Mesothelial cell of epicardium (in vitro differentiated cells): Measurements from ENCODE around the gene RIC3. TPM values are rescaled to one million over a fixed set of nuclear protein-coding genes. Genes with fewer than 3 reads are reported as not detected.

Source experiments
- DNase-seq, 2 experiments: peaks; one replicate each; pipeline ENCODE4 v3.0.0; 2021; ENCODE audit warnings: low spot score in 2 of 2; ENCODE audit not compliant: unreplicated experiment in 2 of 2
- H3K27ac Mint-ChIP-seq: 2 replicates; pipeline ENCODE4 v1.8.0; 2021; ENCODE audit warnings: mixed read lengths
- H3K27me3 Mint-ChIP-seq: 2 replicates; pipeline ENCODE4 v1.8.0; 2021; ENCODE audit warnings: low read depth, mixed read lengths
- H3K36me3 Mint-ChIP-seq: 2 replicates; pipeline ENCODE4 v1.8.0; 2021; ENCODE audit warnings: mixed read lengths
- H3K4me1 Mint-ChIP-seq: 2 replicates; pipeline ENCODE4 v1.8.0; 2021; ENCODE audit warnings: mixed read lengths
- H3K4me3 Mint-ChIP-seq: 2 replicates; pipeline ENCODE4 v1.8.0; 2021; ENCODE audit warnings: mild to moderate bottlenecking, moderate library complexity, mixed read lengths
- H3K9me3 Mint-ChIP-seq: 2 replicates; pipeline ENCODE4 v1.8.0; 2021; ENCODE audit warnings: mixed read lengths
- CTCF ChIP-seq: fragments of 200-600 bp; sonication (generic); IDR thresholded peaks from one replicate; pipeline ENCODE4 v1.5.0; 2021; ENCODE audit warnings: antibody characterized with exemption; ENCODE audit not compliant: unreplicated experiment
- total RNA-seq: library from RNA; stranded (reverse); gene quantifications from 3 replicates; pipeline ENCODE4 v1.2.1, GENCODE V29; 2021

RIC3 gene
- 1.9 to 2.4 TPM (median 2.1 TPM) in 3 replicates for total RNA-seq

- H3K27me3 Mint-ChIP-seq = peaks cover 80% of the 10 kb centered on the region
- H3K27ac Mint-ChIP-seq = no peak within 1 kb of the TSS
- H3K4me1 Mint-ChIP-seq = peaks cover 12% of the 10 kb centered on the region
- no peaks in the 10 kb centered on the region for H3K36me3 Mint-ChIP-seq
- H3K9me3 Mint-ChIP-seq = no peaks in the 10 kb centered on the region
- H3K4me3 Mint-ChIP-seq = peak within 1 kb of the TSS; percentile 48
- no peak for TF ChIP-seq CTCF
- DNase-seq = no peak
Measured at GRCh38 chr11:8168485-8169257, at the start of gene RIC3. RIC3 (minus strand) TSS chr11:8169025; CDS start chr11:8168989, 36 bp downstream.

- H3K4me1 Mint-ChIP-seq = peaks cover 5% of the 10 kb centered on the region
- no peak overlapping the region for H3K4me3 Mint-ChIP-seq
- no peak for DNase-seq
- H3K27me3 Mint-ChIP-seq = no peaks in the 10 kb centered on the region
- no peak for TF ChIP-seq CTCF
- H3K36me3 Mint-ChIP-seq = no peaks in the 10 kb centered on the region
- no peak overlapping the region for H3K27ac Mint-ChIP-seq
- no peaks in the 10 kb centered on the region for H3K9me3 Mint-ChIP-seq
Measured at GRCh38 chr11:8218409-8218808, 49.6 kb upstream of the RIC3 start.

- H3K4me3 Mint-ChIP-seq = no peak overlapping the region
- DNase-seq = no peak
- H3K9me3 Mint-ChIP-seq = no peaks in the 10 kb centered on the region
- no peaks in the 10 kb centered on the region for H3K27me3 Mint-ChIP-seq
- no peaks in the 10 kb centered on the region for H3K36me3 Mint-ChIP-seq
- TF ChIP-seq CTCF = no peak
- no peak overlapping the region for H3K27ac Mint-ChIP-seq
- peaks cover 5% of the 10 kb centered on the region for H3K4me1 Mint-ChIP-seq
Measured at GRCh38 chr11:8217926-8218325, 49.1 kb upstream of the RIC3 start.

- peaks cover 5% of the 10 kb centered on the region for H3K4me1 Mint-ChIP-seq
- H3K9me3 Mint-ChIP-seq = no peaks in the 10 kb centered on the region
- H3K27me3 Mint-ChIP-seq = no peaks in the 10 kb centered on the region
- no peak overlapping the region for H3K27ac Mint-ChIP-seq
- H3K36me3 Mint-ChIP-seq = no peaks in the 10 kb centered on the region
- no peak for TF ChIP-seq CTCF
- H3K4me3 Mint-ChIP-seq = no peak overlapping the region
- no peak for DNase-seq
Measured at GRCh38 chr11:8217136-8217535, 48.3 kb upstream of the RIC3 start.

GRCh38 chr11:8213376-8213775 lies 44.6 kb upstream of the RIC3 start:
- Mint-ChIP-seq H3K27me3 (peaks cover 12% of the 10 kb centered on the region), H3K27ac (no peak overlapping the region), H3K9me3 (no peaks in the 10 kb centered on the region), H3K36me3 (no peaks in the 10 kb centered on the region), H3K4me1 (peaks cover 5% of the 10 kb centered on the region), H3K4me3 (no peak overlapping the region)
- DNase-seq = no peak
- no peak for TF ChIP-seq CTCF
